ENCODE measurements around the gene SGTB. TPM values are rescaled to one million over a fixed set of nuclear protein-coding genes. Genes with fewer than 3 reads are reported as not detected.
A peak's percentile ranks its signal among the peaks of the same experiment; 100 is the strongest.

SGTB gene
- total and polyA plus RNA-seq, 4 donors: 13.1 to 42.7 (median 25.3) TPM

- Histone ChIP-seq H3K27ac (ENCODE audit: low read depth, low read length) (peak overlapping the region; percentile 43), H3K36me3 (ENCODE audit: control insufficient read depth, insufficient read depth, low read length) (peaks cover 2% of the 10 kb centered on the region), H3K4me1 (ENCODE audit: control insufficient read depth, insufficient read depth, low read length) (peaks cover 6% of the 10 kb centered on the region), H3K4me3 (ENCODE audit: low read depth, low read length) (peak overlapping the region; percentile 67), H3K27me3 (ENCODE audit: control insufficient read depth, insufficient read depth, low read length) (no peaks in the 10 kb centered on the region), H3K9me3 (ENCODE audit: control insufficient read depth, insufficient read depth, low read length) (no peaks in the 10 kb centered on the region)
- 0% methylated on average over 10 of the region's 19 CpGs for WGBS (ENCODE audit: insufficient coverage)
- peak in 5 of 6 donors; percentile 36 to 88 (median 58) for DNase-seq (ENCODE audit: low read depth in 4 of 6, low spot score in 6 of 6)
Observed at GRCh38 chr5:65721050-65721719, 724 bp downstream of the SGTB start.

GRCh38 chr5:65718576-65719310 lies 3.2 kb downstream of the SGTB start:
- no peaks in the 10 kb centered on the region for H3K9me3 ChIP-seq (ENCODE audit: control insufficient read depth, insufficient read depth, low read length)
- peaks cover 11% of the 10 kb centered on the region for H3K36me3 ChIP-seq (ENCODE audit: control insufficient read depth, insufficient read depth, low read length)
- H3K27ac ChIP-seq (ENCODE audit: low read depth, low read length): no peak overlapping the region
- H3K4me1 ChIP-seq (ENCODE audit: control insufficient read depth, insufficient read depth, low read length): peaks cover 6% of the 10 kb centered on the region
- peak in 1 of 6 donors; percentile 21 for DNase-seq (ENCODE audit: low read depth in 4 of 6, low spot score in 6 of 6)
- no peaks in the 10 kb centered on the region for H3K27me3 ChIP-seq (ENCODE audit: control insufficient read depth, insufficient read depth, low read length)
- H3K4me3 ChIP-seq (ENCODE audit: low read depth, low read length): no peak overlapping the region

- H3K36me3 ChIP-seq (ENCODE audit: control insufficient read depth, insufficient read depth, low read length): peaks cover 18% of the 10 kb centered on the region
- H3K27me3 ChIP-seq (ENCODE audit: control insufficient read depth, insufficient read depth, low read length): no peaks in the 10 kb centered on the region
- no peak overlapping the region for H3K27ac ChIP-seq (ENCODE audit: low read depth, low read length)
- no peaks in the 10 kb centered on the region for H3K4me1 ChIP-seq (ENCODE audit: control insufficient read depth, insufficient read depth, low read length)
- DNase-seq (ENCODE audit: low read depth in 4 of 6, low spot score in 6 of 6): no peak
- WGBS (ENCODE audit: insufficient coverage): no CpG with 5 or more reads among the region's 4 CpGs
- no peak overlapping the region for H3K4me3 ChIP-seq (ENCODE audit: low read depth, low read length)
- H3K9me3 ChIP-seq (ENCODE audit: control insufficient read depth, insufficient read depth, low read length): no peaks in the 10 kb centered on the region
Observed at GRCh38 chr5:65708145-65708544, 13.8 kb downstream of the SGTB start.

GRCh38 chr5:65707663-65708062 lies 14.2 kb downstream of the SGTB start:
- Histone ChIP-seq H3K27me3 (ENCODE audit: control insufficient read depth, insufficient read depth, low read length) (no peaks in the 10 kb centered on the region), H3K4me3 (ENCODE audit: low read depth, low read length) (no peak overlapping the region), H3K27ac (ENCODE audit: low read depth, low read length) (no peak overlapping the region), H3K4me1 (ENCODE audit: control insufficient read depth, insufficient read depth, low read length) (no peaks in the 10 kb centered on the region), H3K36me3 (ENCODE audit: control insufficient read depth, insufficient read depth, low read length) (peaks cover 17% of the 10 kb centered on the region), H3K9me3 (ENCODE audit: control insufficient read depth, insufficient read depth, low read length) (no peaks in the 10 kb centered on the region)
- no CpG with 5 or more reads among the region's 4 CpGs for WGBS (ENCODE audit: insufficient coverage)
- no peak for DNase-seq (ENCODE audit: low read depth in 4 of 6, low spot score in 6 of 6)

- no peak for DNase-seq (ENCODE audit: low read depth in 4 of 6, low spot score in 6 of 6)
- H3K4me1 ChIP-seq (ENCODE audit: control insufficient read depth, insufficient read depth, low read length): no peaks in the 10 kb centered on the region
- no peaks in the 10 kb centered on the region for H3K27me3 ChIP-seq (ENCODE audit: control insufficient read depth, insufficient read depth, low read length)
- H3K36me3 ChIP-seq (ENCODE audit: control insufficient read depth, insufficient read depth, low read length): peaks cover 17% of the 10 kb centered on the region
- no peak overlapping the region for H3K4me3 ChIP-seq (ENCODE audit: low read depth, low read length)
- H3K27ac ChIP-seq (ENCODE audit: low read depth, low read length): no peak overlapping the region
- 96% methylated on average over 2 of the region's 2 CpGs for WGBS (ENCODE audit: insufficient coverage)
- H3K9me3 ChIP-seq (ENCODE audit: control insufficient read depth, insufficient read depth, low read length): no peaks in the 10 kb centered on the region
Observed at GRCh38 chr5:65704621-65705239, 17.2 kb downstream of the SGTB start.

GRCh38 chr5:65702036-65702435 lies 19.9 kb downstream of the SGTB start:
- Histone ChIP-seq H3K27ac (ENCODE audit: low read depth, low read length) (no peak overlapping the region), H3K36me3 (ENCODE audit: control insufficient read depth, insufficient read depth, low read length) (peaks cover 10% of the 10 kb centered on the region)

GRCh38 chr5:65699338-65699737 lies 22.6 kb downstream of the SGTB start:
- no peaks in the 10 kb centered on the region for H3K27me3 ChIP-seq (ENCODE audit: control insufficient read depth, insufficient read depth, low read length)
- no peak for DNase-seq (ENCODE audit: low read depth in 4 of 6, low spot score in 6 of 6)
- no CpG with 5 or more reads among the region's 4 CpGs for WGBS (ENCODE audit: insufficient coverage)
- H3K4me1 ChIP-seq (ENCODE audit: control insufficient read depth, insufficient read depth, low read length): no peaks in the 10 kb centered on the region
- no peak overlapping the region for H3K4me3 ChIP-seq (ENCODE audit: low read depth, low read length)
- H3K36me3 ChIP-seq (ENCODE audit: control insufficient read depth, insufficient read depth, low read length): peaks cover 4% of the 10 kb centered on the region
- no peaks in the 10 kb centered on the region for H3K9me3 ChIP-seq (ENCODE audit: control insufficient read depth, insufficient read depth, low read length)
- H3K27ac ChIP-seq (ENCODE audit: low read depth, low read length): no peak overlapping the region

More at GRCh38 chr5:65702036-65702435, 19.9 kb downstream of the SGTB start:
- no CpG with 5 or more reads among the region's 3 CpGs for WGBS (ENCODE audit: insufficient coverage)
- Histone ChIP-seq H3K27me3 (ENCODE audit: control insufficient read depth, insufficient read depth, low read length) (no peaks in the 10 kb centered on the region), H3K4me1 (ENCODE audit: control insufficient read depth, insufficient read depth, low read length) (no peaks in the 10 kb centered on the region), H3K4me3 (ENCODE audit: low read depth, low read length) (no peak overlapping the region), H3K9me3 (ENCODE audit: control insufficient read depth, insufficient read depth, low read length) (no peaks in the 10 kb centered on the region)
- no peak for DNase-seq (ENCODE audit: low read depth in 4 of 6, low spot score in 6 of 6)

GRCh38 chr5:65696892-65697291 lies 25.0 kb downstream of the SGTB start:
- Histone ChIP-seq H3K4me1 (ENCODE audit: control insufficient read depth, insufficient read depth, low read length) (no peaks in the 10 kb centered on the region), H3K9me3 (ENCODE audit: control insufficient read depth, insufficient read depth, low read length) (no peaks in the 10 kb centered on the region), H3K27ac (ENCODE audit: low read depth, low read length) (no peak overlapping the region), H3K36me3 (ENCODE audit: control insufficient read depth, insufficient read depth, low read length) (peaks cover 12% of the 10 kb centered on the region), H3K27me3 (ENCODE audit: control insufficient read depth, insufficient read depth, low read length) (no peaks in the 10 kb centered on the region), H3K4me3 (ENCODE audit: low read depth, low read length) (no peak overlapping the region)
- peak in 1 of 6 donors; percentile 60 for DNase-seq (ENCODE audit: low read depth in 4 of 6, low spot score in 6 of 6)

- no peak overlapping the region for H3K4me3 ChIP-seq (ENCODE audit: low read depth, low read length)
- no peak overlapping the region for H3K27ac ChIP-seq (ENCODE audit: low read depth, low read length)
- 69% methylated on average over 2 of the region's 4 CpGs for WGBS (ENCODE audit: insufficient coverage)
- peak in 1 of 6 donors; percentile 15 for DNase-seq (ENCODE audit: low read depth in 4 of 6, low spot score in 6 of 6)
- H3K9me3 ChIP-seq (ENCODE audit: control insufficient read depth, insufficient read depth, low read length): no peaks in the 10 kb centered on the region
- H3K27me3 ChIP-seq (ENCODE audit: control insufficient read depth, insufficient read depth, low read length): no peaks in the 10 kb centered on the region
- H3K4me1 ChIP-seq (ENCODE audit: control insufficient read depth, insufficient read depth, low read length): no peaks in the 10 kb centered on the region
- H3K36me3 ChIP-seq (ENCODE audit: control insufficient read depth, insufficient read depth, low read length): peaks cover 11% of the 10 kb centered on the region
Observed at GRCh38 chr5:65695896-65696295, 26.0 kb downstream of the SGTB start.

Data from spinal cord (tissue), 10 donors.